GM19463 (cell line): Measurements from ENCODE around the gene REXO1.

Experiments
- ATAC-seq: cut with Tn5 transposase; IDR thresholded peaks from one replicate; pipeline ENCODE4 v1.9.1; 2021; ENCODE audit warnings: mild to moderate bottlenecking, moderate library complexity; ENCODE audit not compliant: unreplicated experiment

REXO1 gene

GRCh38 chr19:1768918-1769644 lies 79.2 kb downstream of the REXO1 start:
- ATAC-seq = no peak

- ATAC-seq = no peak
Measured at GRCh38 chr19:1768248-1768647, 80.0 kb downstream of the REXO1 start.

- ATAC-seq = no peak
Measured at GRCh38 chr19:1767464-1767933, 80.8 kb downstream of the REXO1 start.

DNA sequence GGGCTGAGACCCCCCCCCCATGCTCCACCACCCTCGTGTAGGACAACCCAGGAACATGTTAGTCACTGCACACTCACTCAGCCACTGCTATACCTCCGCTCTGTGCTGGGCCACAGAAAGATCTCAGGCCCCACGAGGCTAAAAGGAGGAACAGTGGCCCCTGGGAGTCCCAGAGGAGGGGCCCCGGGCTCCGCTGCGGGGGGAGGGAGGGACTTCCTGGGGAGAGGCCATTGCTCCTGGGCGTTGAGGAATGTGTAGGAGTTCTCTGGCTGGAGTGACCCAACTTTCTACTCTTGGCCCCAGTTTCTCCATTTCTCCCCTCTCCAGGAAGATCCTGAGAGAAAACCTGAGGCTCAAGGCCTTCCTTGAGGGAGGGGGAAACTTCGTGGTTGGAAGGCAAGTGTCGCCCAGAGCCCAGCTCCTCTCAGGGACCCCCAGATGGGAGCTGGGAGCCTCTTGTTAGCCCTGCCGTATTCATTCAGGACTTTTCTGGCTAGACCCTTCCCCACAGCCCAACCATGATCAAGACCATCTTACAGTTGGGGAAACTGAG lies 81.4 kb downstream of the REXO1 start:
- ATAC-seq = no peak

- ATAC-seq = no peak
Measured at GRCh38 chr19:1765904-1766799, 82.1 kb downstream of the REXO1 start.
